Measurements from ENCODE around the gene ZNF592.

ZNF592 gene

GRCh38 chr15:84714821-84715220 is 33.6 kb upstream of the ZNF592 start:
- H3K4me3 Mint-ChIP-seq, result peak overlapping the region; percentile 94 to 98 (median 95)
- H3K27ac Mint-ChIP-seq, result peak overlapping the region; percentile 75 to 96 (median 88)
- no peak for TF ChIP-seq CTCF (IDR thresholded peaks at IDR 0.05; ENCODE audit: unreplicated experiment in 3 of 3)
- H3K27me3 Mint-ChIP-seq (ENCODE audit: low read depth), result no peaks in the 10 kb centered on the region
- no peaks in the 10 kb centered on the region for H3K9me3 Mint-ChIP-seq
- peaks cover 38% of the 10 kb centered on the region for H3K4me1 Mint-ChIP-seq
- peaks cover 5% of the 10 kb centered on the region for H3K36me3 Mint-ChIP-seq (ENCODE audit: low read depth)

GRCh38 chr15:84715441-84716035 is 32.9 kb upstream of the ZNF592 start:
- Mint-ChIP-seq H3K9me3 (no peaks in the 10 kb centered on the region), H3K27me3 (ENCODE audit: low read depth) (no peaks in the 10 kb centered on the region), H3K4me3 (peak overlapping the region; percentile 94 to 98 (median 95)), H3K36me3 (ENCODE audit: low read depth) (peaks cover 5% of the 10 kb centered on the region), H3K4me1 (peaks cover 38% of the 10 kb centered on the region), H3K27ac (peak overlapping the region; percentile 75 to 96 (median 88))
- no peak for TF ChIP-seq CTCF (IDR thresholded peaks at IDR 0.05; ENCODE audit: unreplicated experiment in 3 of 3)

- peak within 1 kb of the TSS; percentile 75 to 96 (median 88) for H3K27ac Mint-ChIP-seq
- H3K27me3 Mint-ChIP-seq (ENCODE audit: low read depth), result no peaks in the 10 kb centered on the region
- peak within 1 kb of the TSS; percentile 94 to 98 (median 95) for H3K4me3 Mint-ChIP-seq
- no peak for TF ChIP-seq CTCF (IDR thresholded peaks at IDR 0.05; ENCODE audit: unreplicated experiment in 3 of 3)
- no peaks in the 10 kb centered on the region for H3K9me3 Mint-ChIP-seq
- H3K36me3 Mint-ChIP-seq (ENCODE audit: low read depth), result peaks cover 5% of the 10 kb centered on the region
- peaks cover 41% of the 10 kb centered on the region for H3K4me1 Mint-ChIP-seq
These were observed 32.2 kb upstream of the ZNF592 start, which contains the start of gene SEC11A for GRCh38 chr15:84716036-84716732. SEC11A (minus strand) TSS chr15:84716139; CDS start chr15:84716075, 64 bp downstream.

- Mint-ChIP-seq H3K4me3 (peak overlapping the region in 2 of 3 experiments; percentile 16 to 61), H3K36me3 (ENCODE audit: low read depth) (no peaks in the 10 kb centered on the region), H3K9me3 (no peaks in the 10 kb centered on the region), H3K27me3 (ENCODE audit: low read depth) (no peaks in the 10 kb centered on the region), H3K27ac (peak overlapping the region; percentile 75 to 77 (median 76)), H3K4me1 (peaks cover 31% of the 10 kb centered on the region)
- no peak for TF ChIP-seq CTCF (IDR thresholded peaks at IDR 0.05; ENCODE audit: unreplicated experiment in 3 of 3)
These were observed 27.0 kb upstream of the ZNF592 start for GRCh38 chr15:84721371-84721770.

- Mint-ChIP-seq H3K27me3 (ENCODE audit: low read depth) (no peaks in the 10 kb centered on the region), H3K27ac (peak overlapping the region in 1 of 3 experiments; percentile 75), H3K4me3 (no peak overlapping the region), H3K9me3 (no peaks in the 10 kb centered on the region), H3K4me1 (peaks cover 24% of the 10 kb centered on the region), H3K36me3 (ENCODE audit: low read depth) (no peaks in the 10 kb centered on the region)
- TF ChIP-seq CTCF (IDR thresholded peaks at IDR 0.05; ENCODE audit: unreplicated experiment in 3 of 3), result no peak
These were observed 25.8 kb upstream of the ZNF592 start for GRCh38 chr15:84722628-84723027.

Measured in nephron (organoid).